ENCODE measurements around the gene MTX2.
"Not testable (repeated sequence)": the region's sequence is repeated elsewhere in the genome, so short reads cannot be mapped to it uniquely, and the experiment has no call there.

Gene MTX2

DNA sequence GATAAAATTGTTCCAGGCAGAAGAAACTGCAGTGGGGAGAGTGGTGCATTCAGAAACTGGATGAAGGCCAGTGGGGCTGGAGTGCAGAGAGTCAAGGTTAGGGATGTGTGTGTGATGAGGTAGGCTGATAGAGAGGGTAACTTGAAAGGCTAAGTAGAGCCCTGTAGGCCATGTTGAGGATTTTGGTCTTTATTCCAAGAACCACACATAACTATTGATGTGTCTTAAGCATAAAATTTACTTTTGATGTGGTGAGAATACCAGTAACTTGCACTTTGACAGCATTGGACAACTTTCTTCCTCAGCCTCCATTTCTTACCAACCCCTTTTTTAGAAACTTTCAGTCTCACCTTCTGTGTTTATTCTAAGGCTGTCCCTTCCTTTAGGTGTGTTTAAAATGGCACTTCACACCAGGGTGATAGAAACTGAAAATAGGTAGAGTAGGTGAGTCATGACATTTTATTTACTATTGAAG, 22.6 kb downstream of the MTX2 start:
- no peak for DNase-seq

DNA sequence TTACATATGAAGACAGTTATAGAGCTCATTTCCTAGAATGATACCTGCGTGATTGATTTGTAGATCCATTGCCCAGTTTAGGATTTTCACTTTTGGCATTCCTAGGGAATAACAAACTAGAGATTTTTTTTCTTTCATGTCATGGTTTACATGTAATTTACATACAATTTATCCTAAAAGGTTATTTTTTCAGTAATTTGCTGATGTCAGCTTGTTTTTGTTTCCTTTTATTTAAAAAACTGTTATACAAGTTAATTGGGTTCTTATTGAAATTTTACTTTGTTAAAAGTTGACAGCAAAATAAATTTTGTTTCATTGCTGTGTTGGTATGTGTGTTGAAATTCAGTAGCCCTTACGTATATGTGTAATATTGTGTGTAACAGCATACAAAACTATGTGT, 23.4 kb downstream of the MTX2 start:
- DNase-seq = no peak

DNA sequence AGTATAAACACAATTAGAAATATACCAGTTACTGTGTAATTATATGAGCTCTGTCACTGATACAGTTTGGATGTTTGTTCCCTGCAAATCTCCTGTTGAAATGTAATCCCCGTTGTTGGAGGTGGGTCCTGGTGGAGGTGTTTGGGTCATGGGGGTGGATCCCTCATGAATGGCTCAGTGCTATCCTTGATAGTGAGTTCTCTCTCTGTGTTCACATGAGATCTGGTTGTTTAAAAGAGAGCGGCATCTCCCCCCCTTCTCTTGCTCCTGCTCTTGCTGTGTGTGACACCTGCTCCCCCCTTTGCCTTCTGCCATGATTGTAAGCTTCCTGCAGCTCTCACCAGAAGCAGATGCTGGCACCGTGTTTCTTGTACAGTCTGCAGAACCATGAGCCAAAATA, 24.1 kb downstream of the MTX2 start:
- no peak for DNase-seq

DNA sequence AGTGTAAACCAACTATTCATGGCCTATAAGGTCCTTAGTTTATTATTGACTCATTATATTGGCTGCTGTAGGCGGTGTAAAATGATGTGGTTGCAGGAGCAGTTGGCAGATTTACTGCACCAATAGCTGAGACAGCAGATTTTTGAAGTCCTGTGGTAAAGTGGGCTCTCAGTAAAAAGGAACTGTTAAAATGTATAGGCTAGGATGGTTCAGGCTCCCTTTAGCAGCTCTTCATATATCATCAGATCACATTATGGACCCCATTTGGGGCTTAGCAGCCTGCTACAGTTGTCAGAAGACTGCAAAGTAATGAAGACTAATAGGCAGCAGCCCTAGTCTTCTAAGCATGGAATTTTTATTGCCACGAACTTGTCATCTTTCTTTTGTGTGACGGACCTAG, 27.8 kb downstream of the MTX2 start:
- no peak for DNase-seq

DNA sequence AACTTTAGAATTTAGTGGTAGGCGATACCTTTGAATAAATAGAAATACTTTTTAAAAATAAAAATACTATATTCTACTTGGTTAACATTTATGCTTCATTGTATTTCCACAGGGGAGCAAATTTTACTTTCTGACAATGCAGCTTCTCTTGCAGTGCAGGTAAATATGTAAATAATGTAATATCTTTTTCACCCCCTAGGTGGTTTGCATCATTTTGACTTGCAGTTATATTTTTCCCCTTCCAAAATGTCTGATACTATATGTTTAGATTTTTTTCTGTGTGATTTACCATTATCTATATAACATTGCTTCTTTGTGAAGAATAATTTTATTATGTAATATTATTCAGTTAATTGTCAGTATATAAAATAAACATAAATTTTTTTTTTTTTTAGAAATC, 28.5 kb downstream of the MTX2 start:
- DNase-seq = no peak

DNA sequence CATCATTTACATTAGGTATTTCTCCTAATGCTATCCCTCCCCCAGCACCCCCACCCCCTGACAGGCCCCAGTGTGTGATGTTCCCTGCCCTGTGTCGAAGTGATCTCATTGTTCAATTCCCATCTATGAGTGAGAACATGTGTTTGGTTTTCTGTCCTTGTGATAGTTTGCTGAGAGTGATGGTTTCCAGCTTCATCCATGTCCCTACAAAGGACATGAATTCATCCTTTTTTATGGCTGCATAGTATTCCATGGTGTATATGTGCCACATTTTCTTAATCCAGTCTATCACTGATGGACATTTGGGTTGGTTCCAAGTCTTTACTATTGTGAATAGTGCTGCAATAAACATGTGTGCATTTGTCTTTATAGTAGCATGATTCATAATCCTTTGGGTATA, 36.8 kb downstream of the MTX2 start:
- not testable (repeated sequence) for DNase-seq

DNA sequence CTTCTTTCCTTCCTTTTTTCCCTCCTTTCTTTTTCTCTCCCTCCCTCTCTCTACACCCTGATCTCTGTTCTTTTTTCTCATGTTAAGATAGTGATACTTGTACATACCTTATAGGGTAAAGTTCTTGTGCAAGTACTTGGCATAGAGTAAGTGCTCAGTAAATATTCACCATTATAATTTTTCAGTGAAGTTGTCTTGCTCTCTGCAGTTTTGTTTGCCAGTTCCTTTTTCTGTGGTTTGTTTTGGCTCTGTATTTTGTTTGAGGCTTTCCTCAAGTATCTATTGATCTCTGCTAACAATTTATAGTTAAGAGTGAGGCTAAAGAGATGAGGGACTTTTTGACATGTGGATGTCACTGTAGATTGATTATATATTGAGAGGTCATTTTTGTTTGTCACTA, 48.0 kb downstream of the MTX2 start:
- DNase-seq = no peak

DNA sequence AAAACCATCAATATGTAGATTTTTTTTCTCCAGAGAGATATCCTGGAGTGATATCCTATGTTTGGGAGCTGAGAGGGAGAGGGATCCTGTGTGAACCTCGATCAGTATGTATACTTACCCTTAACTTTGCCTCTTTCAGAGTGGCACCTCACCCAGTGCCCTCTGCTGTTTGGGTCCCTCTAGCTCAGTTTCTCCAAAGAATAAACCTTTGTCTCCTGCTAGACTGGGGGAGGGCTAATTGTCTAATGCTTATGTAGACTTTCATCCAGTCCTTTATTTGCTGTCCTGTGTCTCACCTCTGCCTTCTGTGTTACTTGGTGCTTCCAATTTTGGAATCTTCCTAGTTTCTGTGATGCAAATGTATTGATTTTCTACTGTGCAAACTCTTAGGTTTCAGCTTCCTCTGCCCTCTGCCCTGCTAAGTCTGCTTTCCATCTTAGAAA, 48.4 kb downstream of the MTX2 start:
- DNase-seq = no peak

DNA sequence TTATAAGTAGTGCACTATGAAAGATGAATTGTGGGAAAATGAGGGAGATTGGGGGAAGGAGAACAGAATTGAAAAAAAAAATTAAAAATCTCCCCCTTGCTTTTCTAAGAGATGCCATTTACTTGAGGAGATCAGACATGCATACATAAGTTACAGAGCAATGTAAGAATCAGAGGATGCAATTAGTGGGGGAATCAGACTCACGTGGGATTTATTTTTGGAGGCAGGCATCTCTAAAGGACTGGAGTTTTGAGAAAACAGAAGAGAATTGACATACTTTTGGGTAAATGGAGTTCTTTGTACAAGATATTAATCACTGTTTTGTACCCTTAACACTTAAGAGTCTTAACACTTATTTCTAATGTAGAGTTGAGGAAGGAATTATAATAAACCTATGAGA, 52.7 kb downstream of the MTX2 start:
- DNase-seq = no peak

DNA sequence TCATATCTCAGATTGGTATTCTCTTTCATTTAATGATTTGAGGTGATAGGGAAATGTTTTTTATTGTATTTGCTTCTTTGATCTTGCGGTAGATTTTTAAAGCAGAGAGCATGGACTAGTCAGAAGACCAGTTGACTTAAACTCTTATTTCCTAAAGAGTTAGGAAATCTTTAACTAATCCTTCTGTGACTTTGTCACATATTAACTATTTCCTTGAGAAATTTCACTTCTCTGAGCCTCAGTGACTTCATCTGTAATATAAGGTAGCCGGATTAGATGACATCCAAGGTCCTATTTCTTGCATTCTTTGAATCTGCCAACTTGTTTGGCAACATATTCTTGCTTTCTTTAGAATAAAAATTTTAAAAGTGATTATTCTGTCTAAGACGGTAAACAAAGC, 55.6 kb downstream of the MTX2 start:
- DNase-seq = no peak

DNA sequence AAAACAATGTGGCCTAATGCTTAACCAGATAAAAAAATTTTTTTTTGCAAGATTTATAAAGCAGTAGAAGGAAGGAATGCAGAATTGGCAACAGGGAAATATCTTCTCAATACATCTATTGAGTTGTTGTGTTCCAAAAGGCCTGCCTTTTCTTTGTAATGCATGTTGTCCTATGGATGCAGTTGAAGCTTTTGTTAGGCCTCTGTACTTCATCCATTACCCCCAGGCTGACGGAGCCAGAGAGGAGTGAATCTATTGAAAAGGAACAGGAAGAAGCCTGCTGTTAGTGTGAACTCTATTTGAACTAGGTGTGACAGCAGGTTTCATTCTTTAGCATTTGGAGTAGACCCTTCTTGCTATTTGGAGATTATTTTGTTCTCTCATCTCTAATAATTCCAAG, 56.5 kb downstream of the MTX2 start:
- DNase-seq = no peak

DNA sequence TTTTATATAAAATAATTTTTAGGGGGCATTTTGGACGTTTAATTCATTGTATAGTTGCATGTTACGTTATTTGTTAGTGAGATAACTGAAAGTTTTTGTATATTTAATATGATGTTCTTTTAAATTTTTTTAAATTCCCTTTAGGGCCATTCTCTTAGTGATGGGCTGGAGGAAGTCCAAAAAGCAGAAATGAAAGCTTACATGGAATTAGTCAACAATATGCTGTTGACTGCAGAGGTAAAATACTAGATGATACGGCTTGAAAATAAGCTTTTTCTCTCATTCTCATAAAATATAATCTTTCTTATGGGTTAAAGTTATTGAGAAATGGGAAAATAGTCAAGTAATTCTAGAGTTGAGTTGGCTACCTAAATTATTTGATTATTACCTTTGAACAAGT, 58.9 kb downstream of the MTX2 start:
- DNase-seq = no peak

DNA sequence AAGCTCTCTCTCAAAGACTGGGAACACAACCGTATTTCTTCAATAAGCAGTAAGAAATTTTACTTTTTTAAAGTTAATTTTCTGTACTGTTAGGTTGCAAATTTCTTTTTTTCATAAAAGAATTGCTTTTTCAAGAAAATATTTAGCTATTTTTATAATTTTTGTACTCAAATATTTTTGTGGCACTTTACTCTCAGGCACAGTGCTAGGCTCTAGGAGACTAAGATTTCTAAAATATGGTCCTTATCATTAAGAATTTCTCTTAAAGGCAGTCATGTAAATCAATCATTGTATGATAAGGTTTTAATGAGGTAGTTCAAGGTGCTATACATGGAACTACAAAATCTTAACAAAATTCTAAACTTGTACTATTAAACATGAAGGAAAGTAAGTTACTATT, 61.4 kb downstream of the MTX2 start:
- no peak for DNase-seq

DNA sequence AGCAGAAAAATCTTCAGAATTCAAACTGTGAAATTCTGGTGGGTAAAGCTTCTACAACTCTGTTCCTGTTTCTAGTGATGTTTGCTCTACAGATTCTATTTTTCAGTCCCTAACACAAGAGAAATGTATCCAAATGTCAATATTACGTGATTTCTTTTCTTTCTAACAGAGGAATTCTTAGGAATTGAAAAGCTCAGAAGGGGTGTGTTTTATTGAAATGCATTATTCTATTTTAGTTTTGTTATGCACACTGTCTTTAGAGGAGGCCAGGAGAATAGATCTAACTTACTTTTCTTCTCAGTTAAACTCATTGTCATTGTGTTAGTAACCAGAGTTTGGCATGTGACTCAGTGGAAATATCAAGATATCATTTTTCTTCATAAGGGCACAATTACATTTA, 62.4 kb downstream of the MTX2 start:
- DNase-seq = no peak

DNA sequence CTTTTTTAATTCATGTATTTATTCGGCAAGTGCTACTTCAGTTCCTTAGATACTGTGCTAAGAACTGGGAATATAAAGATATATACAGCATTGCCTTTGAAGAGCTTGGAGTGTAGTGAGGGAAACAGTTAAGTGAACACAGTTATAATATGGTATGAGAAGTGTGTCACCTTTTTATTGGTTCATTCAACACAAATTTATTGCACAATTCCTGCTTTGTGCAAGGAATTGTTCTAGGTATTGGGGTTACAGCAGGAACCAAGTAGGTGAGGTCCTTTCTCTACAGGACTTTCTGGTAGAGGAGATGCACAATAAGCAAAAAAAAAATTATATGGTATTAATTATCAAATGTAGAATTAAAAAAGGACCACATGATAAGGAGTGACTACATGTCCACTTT, 65.5 kb downstream of the MTX2 start:
- no peak for DNase-seq

DNA sequence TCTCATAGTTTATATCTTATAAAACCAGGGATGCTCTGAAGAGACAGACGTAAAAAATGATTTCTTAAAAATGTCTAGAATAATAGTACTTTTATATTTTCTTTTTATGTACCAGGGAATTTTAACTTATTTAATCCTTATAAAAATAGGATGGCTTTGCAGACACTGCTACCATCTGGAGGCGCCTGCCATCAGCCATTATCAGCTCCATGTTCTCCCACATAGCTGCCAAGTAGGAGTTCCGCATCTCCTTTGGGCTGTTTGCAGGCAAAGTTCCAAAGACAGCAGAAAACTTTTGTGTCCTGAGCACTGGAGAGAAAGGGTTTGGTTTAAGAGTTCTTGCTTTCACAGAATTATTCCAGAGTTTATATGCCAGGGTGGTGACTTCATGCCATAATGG, 69.2 kb downstream of the MTX2 start:
- no peak for DNase-seq

DNA sequence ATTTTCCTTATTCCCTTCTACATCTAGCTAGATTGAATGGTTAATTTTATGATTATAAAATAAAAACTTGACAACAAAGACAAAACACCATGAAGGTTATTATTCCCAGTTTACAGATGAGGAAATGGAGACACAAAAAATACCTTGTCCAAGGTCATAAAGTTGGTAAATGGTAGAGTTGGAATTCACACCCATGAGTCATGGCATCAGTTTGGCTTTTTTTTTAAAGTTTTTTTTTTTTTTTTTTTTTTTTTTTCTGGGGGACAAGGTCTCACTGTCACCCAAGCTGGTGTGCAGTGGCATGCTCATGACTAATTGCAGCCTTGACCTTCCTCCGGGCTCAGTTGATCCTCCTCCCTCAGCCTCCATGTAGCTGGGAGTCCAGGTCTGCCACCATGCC, 70.0 kb downstream of the MTX2 start:
- DNase-seq = no peak

DNA sequence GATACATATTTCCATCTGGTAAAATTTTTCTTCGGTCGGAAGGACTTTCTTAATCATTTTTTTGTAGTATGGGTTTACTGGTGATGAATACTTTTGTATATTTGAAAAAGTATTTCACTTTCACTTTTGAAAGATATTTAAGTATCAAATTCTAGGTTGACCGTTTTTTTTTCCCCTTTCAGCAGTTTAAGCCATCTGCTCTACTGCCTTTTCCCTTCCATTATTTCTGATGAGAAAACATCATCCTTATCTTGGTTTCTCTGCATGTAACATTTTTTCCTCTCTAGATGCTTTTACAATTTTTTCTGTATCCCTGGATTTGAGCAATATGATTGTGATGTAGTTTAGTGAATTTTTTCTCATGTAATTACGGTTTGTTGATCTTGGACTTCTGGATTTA, 87.0 kb downstream of the MTX2 start:
- no peak for DNase-seq

DNA sequence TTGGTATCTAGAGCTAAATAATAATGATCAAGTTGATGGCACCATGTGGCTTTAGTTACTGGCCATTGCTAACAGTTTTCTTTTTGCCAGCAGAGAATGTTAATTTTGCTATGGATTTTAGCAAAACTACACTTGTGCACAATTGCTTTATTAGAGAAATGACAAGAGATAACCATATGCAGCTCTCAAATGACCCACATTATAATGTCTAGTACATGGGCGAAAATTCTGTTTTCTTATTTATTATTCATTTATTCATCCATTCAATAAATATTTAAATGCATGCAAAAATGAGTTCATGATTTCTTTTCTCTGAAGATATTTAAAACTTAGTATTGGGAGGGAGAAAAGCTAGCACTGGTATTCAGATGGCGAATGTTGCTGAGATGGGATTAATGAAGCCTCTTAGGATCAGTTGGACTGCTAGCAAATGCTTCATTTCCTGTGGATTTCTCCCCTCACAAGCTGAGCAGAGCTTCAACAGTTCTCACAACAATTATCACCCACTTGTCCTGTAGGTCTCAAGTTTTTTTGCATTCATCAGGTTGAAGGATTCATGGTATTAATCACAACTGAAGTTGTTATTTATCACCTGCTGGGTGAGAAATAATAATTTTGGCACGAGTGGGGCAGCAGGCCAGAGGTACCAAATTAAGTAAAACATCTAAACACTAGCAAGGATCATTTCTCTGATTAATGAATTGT, 95.2 kb downstream of the MTX2 start:
- DNase-seq = no peak

DNA sequence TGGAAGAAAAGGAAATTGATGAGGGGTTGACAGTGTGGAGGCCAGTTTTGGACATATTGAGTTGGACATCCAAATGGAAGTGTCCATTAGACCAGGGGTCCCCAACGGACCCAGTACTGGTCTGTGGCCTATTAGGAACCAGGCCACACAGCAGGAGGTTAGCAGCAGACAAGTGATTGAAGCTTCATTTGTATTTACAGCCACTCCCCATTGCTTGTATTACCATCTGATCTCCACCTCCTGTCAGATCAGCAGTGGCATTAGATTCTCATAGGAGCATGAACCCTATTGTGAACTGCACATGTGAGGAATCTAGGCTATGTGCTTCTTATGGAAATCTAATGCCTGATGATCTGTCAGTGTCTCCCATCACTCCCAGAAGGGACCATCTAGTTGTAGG, 99.1 kb downstream of the MTX2 start:
- no peak for DNase-seq

DNA sequence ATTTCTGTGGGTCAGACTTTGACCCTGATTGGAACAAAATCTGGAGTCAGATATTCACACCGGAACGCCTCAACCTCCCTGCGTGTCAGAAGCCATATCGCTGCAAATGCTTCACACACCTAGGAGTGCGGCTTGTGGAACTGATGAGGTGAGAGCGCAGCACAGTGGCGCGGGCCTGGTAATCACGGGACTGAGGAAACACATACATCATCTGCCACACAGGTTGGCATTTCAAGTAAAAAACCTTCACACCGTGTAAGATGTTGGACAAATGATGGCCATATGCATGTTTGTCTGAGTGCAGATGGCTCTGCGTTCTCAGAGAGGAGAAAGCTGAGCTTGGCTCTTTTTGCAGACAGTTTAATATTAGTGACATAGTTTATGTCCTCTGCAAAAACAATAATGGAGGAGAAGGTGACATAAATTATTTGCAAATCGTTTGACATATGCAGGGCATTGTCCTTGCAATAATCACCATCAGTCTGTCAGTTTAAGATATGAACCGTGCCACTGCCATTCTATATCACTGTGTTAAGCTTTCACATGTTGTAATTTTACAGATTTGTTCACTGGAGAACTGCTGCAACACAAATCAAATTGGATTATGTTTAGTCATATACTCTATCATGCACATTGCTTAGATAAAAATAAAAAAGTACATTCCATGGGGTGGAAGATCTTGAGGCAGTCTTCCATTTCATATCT, 101.4 kb downstream of the MTX2 start:
- no peak for DNase-seq

DNA sequence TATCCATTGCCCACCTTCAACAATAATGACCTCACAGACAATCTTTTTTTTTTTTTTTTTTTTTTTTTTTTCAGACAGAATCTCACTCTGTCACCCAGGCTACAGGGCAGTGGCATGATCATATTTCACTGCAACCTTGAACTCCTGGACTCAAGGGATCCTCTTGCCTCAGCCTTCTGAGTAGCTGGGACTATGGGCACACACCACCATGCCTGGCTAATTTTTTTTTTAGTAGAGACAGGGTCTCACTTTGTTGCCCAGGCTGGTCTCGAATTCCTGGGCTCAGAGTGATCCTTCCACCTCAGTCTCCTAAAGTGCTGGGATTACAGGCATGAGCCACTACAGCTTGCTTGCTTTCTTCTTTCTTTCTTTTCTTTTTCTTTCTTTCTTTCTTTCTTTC, 103.9 kb downstream of the MTX2 start:
- not testable (repeated sequence) for DNase-seq

DNA sequence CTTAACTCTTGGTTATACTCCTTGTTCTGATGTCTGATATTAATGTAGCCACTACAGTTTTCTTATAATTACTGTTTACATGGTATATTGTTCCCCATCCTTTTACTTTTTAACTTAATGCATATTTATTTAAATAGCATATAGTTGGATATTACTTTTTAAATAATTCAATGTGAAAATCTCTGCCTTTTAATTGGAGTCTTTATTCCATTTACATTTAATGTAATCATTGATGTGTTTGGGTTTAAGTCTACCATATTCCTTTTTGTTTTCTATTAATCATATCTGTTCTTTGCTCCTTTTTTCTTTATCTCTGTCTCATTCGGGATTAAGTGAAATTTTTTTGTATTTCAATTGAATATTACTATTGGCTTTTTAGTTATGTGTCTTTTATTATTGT, 109.1 kb downstream of the MTX2 start:
- no peak for DNase-seq

DNA sequence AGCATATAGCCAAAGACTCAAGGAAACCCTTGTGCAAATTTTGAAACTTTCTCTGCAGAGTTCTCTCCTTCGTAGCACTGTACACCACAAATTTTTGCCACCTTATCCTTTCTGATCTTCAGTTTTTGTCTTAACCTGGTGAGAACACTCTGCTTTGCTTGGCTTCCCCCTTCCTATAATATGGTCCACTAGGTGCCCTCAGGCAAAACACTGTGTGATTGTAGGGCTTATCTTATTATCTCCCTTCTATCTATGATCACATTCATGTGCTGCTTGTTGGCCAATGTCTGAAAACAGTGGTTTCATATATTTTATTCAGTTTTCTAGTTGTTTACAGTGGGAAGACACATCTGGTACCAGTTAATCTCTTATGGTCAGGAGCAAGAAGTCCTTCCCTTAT, 111.1 kb downstream of the MTX2 start:
- no peak for DNase-seq

DNA sequence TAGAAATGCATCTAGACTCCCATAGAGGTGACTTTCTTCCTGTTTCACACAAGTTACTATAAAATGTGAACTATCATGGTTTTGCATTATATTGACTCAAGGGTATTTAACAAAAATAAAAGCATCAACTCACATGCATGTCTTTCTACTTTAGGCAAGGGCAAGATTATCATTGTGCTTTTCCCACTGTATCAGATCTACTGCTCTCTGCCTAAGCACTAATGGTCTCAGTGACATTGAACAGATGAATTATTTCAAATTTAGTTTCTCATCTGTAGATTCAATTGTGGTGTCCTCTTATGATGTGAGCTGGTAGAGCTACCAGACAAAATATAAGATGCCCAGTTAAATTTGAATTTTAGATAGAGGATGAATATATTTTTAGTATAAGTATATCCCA, 113.9 kb downstream of the MTX2 start:
- DNase-seq = no peak
